ENCODE results near the gene RHBDL2. TPM values are rescaled to one million over a fixed set of nuclear protein-coding genes. Genes with fewer than 3 reads are reported as not detected.

The RHBDL2 gene
- total and polyA plus RNA-seq, 2 of the 13 experiments (the other 11 are each of a cell fraction or from before 2014, with no cell fraction given): 3.3 to 5.4 TPM

DNA sequence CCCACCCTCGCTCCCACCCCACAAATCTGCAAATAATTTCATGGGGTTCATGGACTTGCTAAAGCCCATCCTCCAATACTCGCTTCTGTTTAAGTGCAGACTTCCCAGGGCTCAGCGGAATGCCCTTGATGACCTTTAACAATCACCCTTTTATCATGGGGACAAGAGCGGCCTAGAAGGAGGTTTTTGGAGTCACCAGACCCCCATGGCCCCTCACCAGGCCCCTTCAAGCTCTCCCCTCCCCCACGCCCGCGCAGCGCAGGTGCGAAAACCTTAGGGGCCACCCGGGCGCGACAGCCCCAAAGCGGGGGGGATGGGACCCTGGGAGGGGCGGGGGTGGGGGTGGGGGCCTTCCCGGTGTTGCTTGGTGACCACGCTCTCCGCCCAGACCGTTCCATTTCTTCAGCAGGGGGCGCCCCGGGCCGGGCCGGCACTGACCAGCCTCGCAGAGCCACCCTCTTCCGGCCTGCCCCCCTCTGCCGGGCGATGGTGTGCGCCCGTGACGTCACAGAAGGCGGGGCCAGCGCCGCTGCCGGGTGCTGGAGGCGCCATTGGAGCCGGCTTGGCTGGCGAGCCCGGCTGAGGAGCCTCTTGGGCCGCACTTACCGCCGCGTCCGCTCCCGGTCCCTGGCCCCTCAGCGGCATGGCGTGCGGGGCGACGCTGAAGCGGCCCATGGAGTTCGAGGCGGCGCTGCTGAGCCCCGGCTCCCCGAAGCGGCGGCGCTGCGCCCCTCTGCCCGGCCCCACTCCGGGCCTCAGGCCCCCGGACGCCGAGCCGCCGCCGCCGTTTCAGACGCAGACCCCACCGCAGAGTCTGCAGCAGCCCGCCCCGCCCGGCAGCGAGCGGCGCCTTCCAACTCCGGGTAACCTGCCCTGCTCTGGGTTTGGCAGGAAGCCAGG lies 49.4 kb upstream of the RHBDL2 start, which contains the start of gene AKIRIN1 (continued):
- TF ChIP-seq CENPBD1 (CRISPR knock-in tag; IDR thresholded peaks at IDR 0.05; ENCODE audit: borderline replicate concordance, low read depth) (no peak), SIN3B (IDR thresholded peaks at IDR 0.05; ENCODE audit: low read length) (no peak), TGIF2 (CRISPR knock-in tag; IDR thresholded peaks at IDR 0.05) (no peak), ISX (CRISPR knock-in tag; conservative IDR thresholded peaks at IDR 0.05) (no peak), GATA4 (IDR thresholded peaks at IDR 0.05; ENCODE audit: borderline replicate concordance, low read depth) (no peak), ZC3H13 (CRISPR knock-in tag; IDR thresholded peaks at IDR 0.05) (no peak), MTA1 (CRISPR knock-in tag; IDR thresholded peaks at IDR 0.05; ENCODE audit: borderline replicate concordance) (no peak), ATAD3A (CRISPR knock-in tag; IDR thresholded peaks at IDR 0.05) (no peak), ISL2 (CRISPR knock-in tag; IDR thresholded peaks at IDR 0.05) (peak; percentile 60; the same call in 1 of the 2 replicates), HOXD1 (CRISPR knock-in tag; IDR thresholded peaks at IDR 0.05) (peak; percentile 58; the same call in 1 of the 2 replicates), LBX2 (CRISPR knock-in tag; IDR thresholded peaks at IDR 0.05; ENCODE audit: borderline replicate concordance) (no peak), ZNF800 (CRISPR knock-in tag; IDR thresholded peaks at IDR 0.05) (no peak), PAF1 (CRISPR knock-in tag; IDR thresholded peaks at IDR 0.05) (no peak)
- TF ChIP-seq, protein P1, sequence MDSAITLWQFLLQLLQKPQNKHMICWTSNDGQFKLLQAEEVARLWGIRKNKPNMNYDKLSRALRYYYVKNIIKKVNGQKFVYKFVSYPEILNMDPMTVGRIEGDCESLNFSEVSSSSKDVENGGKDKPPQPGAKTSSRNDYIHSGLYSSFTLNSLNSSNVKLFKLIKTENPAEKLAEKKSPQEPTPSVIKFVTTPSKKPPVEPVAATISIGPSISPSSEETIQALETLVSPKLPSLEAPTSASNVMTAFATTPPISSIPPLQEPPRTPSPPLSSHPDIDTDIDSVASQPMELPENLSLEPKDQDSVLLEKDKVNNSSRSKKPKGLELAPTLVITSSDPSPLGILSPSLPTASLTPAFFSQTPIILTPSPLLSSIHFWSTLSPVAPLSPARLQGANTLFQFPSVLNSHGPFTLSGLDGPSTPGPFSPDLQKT (CRISPR knock-in tag; IDR thresholded peaks at IDR 0.05; ENCODE audit: borderline replicate concordance): peak; percentile 82; the same call in 1 of the 2 replicates
- TF ChIP-seq, protein P2, sequence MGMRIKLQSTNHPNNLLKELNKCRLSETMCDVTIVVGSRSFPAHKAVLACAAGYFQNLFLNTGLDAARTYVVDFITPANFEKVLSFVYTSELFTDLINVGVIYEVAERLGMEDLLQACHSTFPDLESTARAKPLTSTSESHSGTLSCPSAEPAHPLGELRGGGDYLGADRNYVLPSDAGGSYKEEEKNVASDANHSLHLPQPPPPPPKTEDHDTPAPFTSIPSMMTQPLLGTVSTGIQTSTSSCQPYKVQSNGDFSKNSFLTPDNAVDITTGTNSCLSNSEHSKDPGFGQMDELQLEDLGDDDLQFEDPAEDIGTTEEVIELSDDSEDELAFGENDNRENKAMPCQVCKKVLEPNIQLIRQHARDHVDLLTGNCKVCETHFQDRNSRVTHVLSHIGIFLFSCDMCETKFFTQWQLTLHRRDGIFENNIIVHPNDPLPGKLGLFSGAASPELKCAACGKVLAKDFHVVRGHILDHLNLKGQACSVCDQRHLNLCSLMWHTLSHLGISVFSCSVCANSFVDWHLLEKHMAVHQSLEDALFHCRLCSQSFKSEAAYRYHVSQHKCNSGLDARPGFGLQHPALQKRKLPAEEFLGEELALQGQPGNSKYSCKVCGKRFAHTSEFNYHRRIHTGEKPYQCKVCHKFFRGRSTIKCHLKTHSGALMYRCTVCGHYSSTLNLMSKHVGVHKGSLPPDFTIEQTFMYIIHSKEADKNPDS (CRISPR knock-in tag; IDR thresholded peaks at IDR 0.05): no peak
- TF ChIP-seq, protein P3, sequence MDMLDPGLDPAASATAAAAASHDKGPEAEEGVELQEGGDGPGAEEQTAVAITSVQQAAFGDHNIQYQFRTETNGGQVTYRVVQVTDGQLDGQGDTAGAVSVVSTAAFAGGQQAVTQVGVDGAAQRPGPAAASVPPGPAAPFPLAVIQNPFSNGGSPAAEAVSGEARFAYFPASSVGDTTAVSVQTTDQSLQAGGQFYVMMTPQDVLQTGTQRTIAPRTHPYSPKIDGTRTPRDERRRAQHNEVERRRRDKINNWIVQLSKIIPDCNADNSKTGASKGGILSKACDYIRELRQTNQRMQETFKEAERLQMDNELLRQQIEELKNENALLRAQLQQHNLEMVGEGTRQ (IDR thresholded peaks at IDR 0.05; ENCODE audit: low read depth, low read length): no peak
- TF ChIP-seq, protein P3 (CRISPR knock-in tag; IDR thresholded peaks at IDR 0.05; ENCODE audit: borderline replicate concordance): no peak
- TF ChIP-seq, protein P4, sequence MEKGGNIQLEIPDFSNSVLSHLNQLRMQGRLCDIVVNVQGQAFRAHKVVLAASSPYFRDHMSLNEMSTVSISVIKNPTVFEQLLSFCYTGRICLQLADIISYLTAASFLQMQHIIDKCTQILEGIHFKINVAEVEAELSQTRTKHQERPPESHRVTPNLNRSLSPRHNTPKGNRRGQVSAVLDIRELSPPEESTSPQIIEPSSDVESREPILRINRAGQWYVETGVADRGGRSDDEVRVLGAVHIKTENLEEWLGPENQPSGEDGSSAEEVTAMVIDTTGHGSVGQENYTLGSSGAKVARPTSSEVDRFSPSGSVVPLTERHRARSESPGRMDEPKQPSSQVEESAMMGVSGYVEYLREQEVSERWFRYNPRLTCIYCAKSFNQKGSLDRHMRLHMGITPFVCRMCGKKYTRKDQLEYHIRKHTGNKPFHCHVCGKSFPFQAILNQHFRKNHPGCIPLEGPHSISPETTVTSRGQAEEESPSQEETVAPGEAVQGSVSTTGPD (CRISPR knock-in tag; IDR thresholded peaks at IDR 0.05): no peak
